Nephron (organoid): Measurements from ENCODE around the gene CD99L2.
"Not testable (repeated sequence)": the region's sequence is repeated elsewhere in the genome, so short reads cannot be mapped to it uniquely, and the experiment has no call there.

Experiments used
- H3K27ac Mint-ChIP-seq, 3 experiments: 2 replicates each; pipeline ENCODE4 v1.8.0; 2020; ENCODE audit warnings: mixed read lengths in 3 of 3, mild to moderate bottlenecking in 2 of 3, moderate library complexity in 1 of 3
- H3K27me3 Mint-ChIP-seq: 2 replicates; pipeline ENCODE4 v1.8.0; 2021; ENCODE audit warnings: low read depth, mild to moderate bottlenecking, moderate library complexity, mixed read lengths
- H3K36me3 Mint-ChIP-seq: 2 replicates; pipeline ENCODE4 v1.8.0; 2020; ENCODE audit warnings: low read depth, mixed read lengths
- H3K4me1 Mint-ChIP-seq: 2 replicates; pipeline ENCODE4 v1.8.0; 2020; ENCODE audit warnings: mixed read lengths
- H3K4me3 Mint-ChIP-seq, 3 experiments: 2 replicates each; pipeline ENCODE4 v1.8.0; 2020; ENCODE audit warnings: mild to moderate bottlenecking in 3 of 3, mixed read lengths in 3 of 3, moderate library complexity in 2 of 3
- H3K9me3 Mint-ChIP-seq: 2 replicates; pipeline ENCODE4 v1.8.0; 2020; ENCODE audit warnings: mixed read lengths
- CTCF ChIP-seq, 3 experiments: fragments of 200-600 bp; sonication (generic); IDR thresholded peaks; one replicate each; pipeline ENCODE4 v1.5.0; 2021; ENCODE audit warnings: antibody characterized with exemption in 3 of 3; ENCODE audit not compliant: unreplicated experiment in 3 of 3

CD99L2 gene

GRCh38 chrX:150893936-150894335 is 4.5 kb downstream of the CD99L2 start:
- no peak overlapping the region for H3K27ac Mint-ChIP-seq
- no peak for TF ChIP-seq CTCF (IDR thresholded peaks at IDR 0.05; ENCODE audit: unreplicated experiment in 3 of 3)
- H3K4me1 Mint-ChIP-seq, result peaks cover 8% of the 10 kb centered on the region
- no peaks in the 10 kb centered on the region for H3K27me3 Mint-ChIP-seq
- H3K9me3 Mint-ChIP-seq, result no peaks in the 10 kb centered on the region
- peaks cover 6% of the 10 kb centered on the region for H3K36me3 Mint-ChIP-seq
- no peak overlapping the region for H3K4me3 Mint-ChIP-seq

GRCh38 chrX:150889131-150889530 is 9.3 kb downstream of the CD99L2 start:
- Mint-ChIP-seq H3K27me3 (no peaks in the 10 kb centered on the region), H3K4me3 (no peak overlapping the region), H3K4me1 (no peaks in the 10 kb centered on the region), H3K9me3 (peaks cover 6% of the 10 kb centered on the region), H3K27ac (no peak overlapping the region), H3K36me3 (peaks cover 8% of the 10 kb centered on the region)
- no peak for TF ChIP-seq CTCF (IDR thresholded peaks at IDR 0.05; ENCODE audit: unreplicated experiment in 3 of 3)

GRCh38 chrX:150887906-150888465 is 10.5 kb downstream of the CD99L2 start:
- Mint-ChIP-seq H3K27ac (no peak overlapping the region), H3K36me3 (peaks cover 8% of the 10 kb centered on the region), H3K4me1 (no peaks in the 10 kb centered on the region), H3K4me3 (no peak overlapping the region), H3K9me3 (peaks cover 6% of the 10 kb centered on the region), H3K27me3 (no peaks in the 10 kb centered on the region)
- no peak for TF ChIP-seq CTCF (IDR thresholded peaks at IDR 0.05; ENCODE audit: unreplicated experiment in 3 of 3)

GRCh38 chrX:150887268-150887667 is 11.2 kb downstream of the CD99L2 start:
- H3K4me1 Mint-ChIP-seq, H3K27me3 Mint-ChIP-seq, H3K9me3 Mint-ChIP-seq, H3K4me3 Mint-ChIP-seq, H3K27ac Mint-ChIP-seq, H3K36me3 Mint-ChIP-seq: not testable (repeated sequence)

GRCh38 chrX:150886381-150886780 is 12.1 kb downstream of the CD99L2 start:
- H3K4me3 Mint-ChIP-seq, result no peak overlapping the region
- H3K4me1 Mint-ChIP-seq, result no peaks in the 10 kb centered on the region
- peaks cover 6% of the 10 kb centered on the region for H3K9me3 Mint-ChIP-seq
- H3K27ac Mint-ChIP-seq, result no peak overlapping the region
- no peaks in the 10 kb centered on the region for H3K27me3 Mint-ChIP-seq
- no peak for TF ChIP-seq CTCF (IDR thresholded peaks at IDR 0.05; ENCODE audit: unreplicated experiment in 3 of 3)
- H3K36me3 Mint-ChIP-seq, result peaks cover 8% of the 10 kb centered on the region

GRCh38 chrX:150880808-150881165 is 17.7 kb downstream of the CD99L2 start:
- Mint-ChIP-seq H3K9me3 (peaks cover 24% of the 10 kb centered on the region), H3K27ac (no peak overlapping the region), H3K27me3 (no peaks in the 10 kb centered on the region), H3K4me1 (no peaks in the 10 kb centered on the region), H3K4me3 (no peak overlapping the region), H3K36me3 (peaks cover 14% of the 10 kb centered on the region)
- TF ChIP-seq CTCF (IDR thresholded peaks at IDR 0.05; ENCODE audit: unreplicated experiment in 3 of 3), result no peak
